Neural crest cell (in vitro differentiated cells): ENCODE data around the gene CASKIN1. TPM values are rescaled to one million over a fixed set of nuclear protein-coding genes. Genes with fewer than 3 reads are reported as not detected.
A peak's percentile ranks its signal among the peaks of the same experiment; 100 is the strongest.

Source experiments
- DNase-seq: peaks from one replicate; pipeline ENCODE4 v3.0.0; 2021; ENCODE audit warnings: low read depth, mixed read lengths, low spot score
- H3K27ac Mint-ChIP-seq: one replicate; pipeline ENCODE4 v1.8.0; 2021; ENCODE audit warnings: mild to moderate bottlenecking, mixed read lengths; ENCODE audit not compliant: unreplicated experiment
- H3K27me3 Mint-ChIP-seq: 2 replicates; pipeline ENCODE4 v1.8.0; 2021; ENCODE audit warnings: low read depth, mild to moderate bottlenecking, mixed read lengths
- H3K36me3 Mint-ChIP-seq: 2 replicates; pipeline ENCODE4 v1.8.0; 2021; ENCODE audit warnings: low read depth, mild to moderate bottlenecking, mixed read lengths
- H3K4me1 Mint-ChIP-seq: 2 replicates; pipeline ENCODE4 v1.8.0; 2021; ENCODE audit warnings: mixed read lengths
- H3K4me3 Mint-ChIP-seq: one replicate; pipeline ENCODE4 v1.8.0; 2021; ENCODE audit warnings: mild to moderate bottlenecking, mixed read lengths
- H3K9me3 Mint-ChIP-seq: 2 replicates; pipeline ENCODE4 v1.8.0; 2021; ENCODE audit warnings: mixed read lengths
- CTCF ChIP-seq: fragments of 200-600 bp; sonication (generic); conservative IDR thresholded peaks from 2 replicates; pipeline ENCODE4 v1.5.0; 2021; ENCODE audit warnings: antibody characterized with exemption, mild to moderate bottlenecking
- total RNA-seq: library from RNA; stranded (reverse); gene quantifications from 2 replicates; pipeline ENCODE4 v1.2.1, GENCODE V29; 2021

The CASKIN1 gene
- total RNA-seq, 1 donor from 2014 or later, result 20.2 TPM

GRCh38 chr16:2210386-2211365, 14.3 kb upstream of the CASKIN1 start, which contains the start of gene BRICD5:
BRICD5 (minus strand) TSS chr16:2210863; CDS start chr16:2210833, 30 bp downstream.
- Mint-ChIP-seq H3K4me3 (peak within 1 kb of the TSS; percentile 94), H3K36me3 (peaks cover 9% of the 10 kb centered on the region), H3K9me3 (no peaks in the 10 kb centered on the region), H3K27ac (peak within 1 kb of the TSS; percentile 89), H3K27me3 (peaks cover 8% of the 10 kb centered on the region), H3K4me1 (peaks cover 40% of the 10 kb centered on the region)
- TF ChIP-seq CTCF, result no peak
- DNase-seq, result no peak

DNA sequence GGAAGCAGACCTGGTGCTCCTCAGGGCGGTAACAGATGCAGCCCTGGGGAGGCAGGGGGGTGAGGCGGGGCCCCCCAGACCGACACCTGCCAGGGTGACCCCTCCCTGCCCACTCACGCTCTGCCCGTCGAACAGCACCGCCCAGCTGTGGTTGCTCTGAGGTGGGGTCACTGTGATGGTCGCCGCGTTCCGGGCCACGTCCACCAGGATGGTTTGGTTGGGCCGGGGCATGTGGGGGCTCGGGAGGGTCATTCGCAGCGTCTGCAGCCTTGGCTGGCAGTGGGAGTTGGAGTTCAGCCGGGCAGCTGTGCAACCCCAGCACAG, 13.6 kb upstream of the CASKIN1 start:
- DNase-seq, result no peak
- Mint-ChIP-seq H3K4me1 (peaks cover 36% of the 10 kb centered on the region), H3K27me3 (peaks cover 8% of the 10 kb centered on the region)

DNA sequence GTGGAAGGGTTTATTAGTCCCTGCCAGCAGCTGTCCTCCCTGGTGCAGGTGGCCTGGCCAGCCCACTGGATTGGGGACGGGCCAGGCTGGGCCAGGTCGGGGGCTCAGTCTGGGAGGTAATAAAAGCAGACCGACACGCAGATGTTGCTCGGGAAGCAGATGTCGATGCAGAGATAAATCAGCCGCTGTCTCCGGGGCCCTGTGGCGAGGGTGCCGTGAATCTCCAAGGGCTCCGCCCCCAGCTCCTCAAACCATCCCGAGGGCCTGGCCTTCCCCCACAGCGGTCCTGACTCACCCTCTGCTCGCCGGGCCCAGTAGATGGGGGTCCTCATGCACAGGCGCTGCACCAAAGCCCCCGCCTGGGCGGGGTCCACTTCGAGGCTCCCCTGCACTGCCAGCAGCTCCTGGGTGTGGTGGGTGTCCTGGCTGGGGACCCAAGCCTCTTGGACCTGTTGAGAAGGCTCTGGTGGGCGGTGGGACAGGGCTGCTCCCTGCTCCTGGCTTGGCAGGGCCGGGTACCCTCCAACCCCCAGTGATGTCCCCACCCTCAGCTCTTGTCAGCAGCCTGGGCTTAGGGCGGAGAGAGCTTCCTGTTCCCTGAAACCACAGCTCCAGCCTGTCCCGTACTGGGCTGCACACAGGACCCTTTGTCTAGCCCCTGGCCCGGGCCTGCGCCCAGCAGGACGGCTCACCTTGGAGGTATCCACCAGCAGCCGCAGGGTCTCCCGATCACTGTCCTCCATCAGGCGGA, 13.0 kb upstream of the CASKIN1 start:
- Mint-ChIP-seq H3K9me3 (no peaks in the 10 kb centered on the region), H3K27me3 (peaks cover 5% of the 10 kb centered on the region), H3K36me3 (peaks cover 9% of the 10 kb centered on the region), H3K4me3 (no peak overlapping the region), H3K27ac (no peak overlapping the region), H3K4me1 (peaks cover 40% of the 10 kb centered on the region)
- no peak for DNase-seq
- TF ChIP-seq CTCF, result no peak

More for the DNA sequence above, 13.6 kb upstream of the CASKIN1 start:
- H3K4me3 Mint-ChIP-seq, result no peak overlapping the region
- H3K27ac Mint-ChIP-seq, result no peak overlapping the region
- peaks cover 9% of the 10 kb centered on the region for H3K36me3 Mint-ChIP-seq
- no peaks in the 10 kb centered on the region for H3K9me3 Mint-ChIP-seq
- no peak for TF ChIP-seq CTCF

- Mint-ChIP-seq H3K4me1 (peaks cover 42% of the 10 kb centered on the region), H3K27me3 (peaks cover 5% of the 10 kb centered on the region), H3K4me3 (no peak overlapping the region), H3K9me3 (no peaks in the 10 kb centered on the region), H3K36me3 (peaks cover 9% of the 10 kb centered on the region), H3K27ac (no peak overlapping the region)
- TF ChIP-seq CTCF, result no peak
- no peak for DNase-seq
These were observed 12.4 kb upstream of the CASKIN1 start for GRCh38 chr16:2208772-2209171.

- Mint-ChIP-seq H3K4me1 (peaks cover 42% of the 10 kb centered on the region), H3K4me3 (peak overlapping the region; percentile 87), H3K27ac (no peak overlapping the region), H3K36me3 (peaks cover 7% of the 10 kb centered on the region), H3K27me3 (peaks cover 4% of the 10 kb centered on the region), H3K9me3 (no peaks in the 10 kb centered on the region)
- TF ChIP-seq CTCF, result no peak
- DNase-seq, result no peak
These were observed 11.9 kb upstream of the CASKIN1 start for GRCh38 chr16:2208308-2208707.
